GM21737 (cell line): ENCODE measurements around the gene SLC35F2.
"Not testable (repeated sequence)": the region's sequence is repeated elsewhere in the genome, so short reads cannot be mapped to it uniquely, and the experiment has no call there.

Source experiments
- ATAC-seq: cut with Tn5 transposase; IDR thresholded peaks from one replicate; pipeline ENCODE4 v1.9.1; 2021; ENCODE audit warnings: mild to moderate bottlenecking, moderate library complexity; ENCODE audit not compliant: unreplicated experiment

The SLC35F2 gene

GRCh38 chr11:107842412-107843100 is 16.0 kb downstream of the SLC35F2 start:
- ATAC-seq = no peak

GRCh38 chr11:107840129-107840484 is 18.5 kb downstream of the SLC35F2 start:
- ATAC-seq = peak; percentile 19

- ATAC-seq = no peak
Measured at GRCh38 chr11:107836851-107837250, 21.7 kb downstream of the SLC35F2 start.

GRCh38 chr11:107834995-107835394 is 23.6 kb downstream of the SLC35F2 start:
- ATAC-seq = no peak

GRCh38 chr11:107833926-107834325 is 24.7 kb downstream of the SLC35F2 start:
- ATAC-seq = not testable (repeated sequence)

- ATAC-seq = no peak
Measured at GRCh38 chr11:107830915-107831540, 27.6 kb downstream of the SLC35F2 start.

- no peak for ATAC-seq
Measured at GRCh38 chr11:107827041-107827440, 31.5 kb downstream of the SLC35F2 start.

- no peak for ATAC-seq
Measured at GRCh38 chr11:107825875-107826274, 32.7 kb downstream of the SLC35F2 start.

GRCh38 chr11:107824668-107825369 is 33.8 kb downstream of the SLC35F2 start:
- ATAC-seq = no peak

GRCh38 chr11:107821199-107821927 is 37.2 kb downstream of the SLC35F2 start:
- no peak for ATAC-seq

- no peak for ATAC-seq
Measured at GRCh38 chr11:107819361-107820014, 39.1 kb downstream of the SLC35F2 start.

GRCh38 chr11:107818491-107818890 is 40.1 kb downstream of the SLC35F2 start:
- ATAC-seq = no peak

GRCh38 chr11:107816028-107816427 is 42.6 kb downstream of the SLC35F2 start:
- no peak for ATAC-seq

GRCh38 chr11:107810875-107811274 is 47.7 kb downstream of the SLC35F2 start:
- no peak for ATAC-seq

GRCh38 chr11:107808521-107808920 is 50.1 kb downstream of the SLC35F2 start:
- no peak for ATAC-seq

- ATAC-seq = no peak
Measured at GRCh38 chr11:107804971-107805370, 53.6 kb downstream of the SLC35F2 start.

GRCh38 chr11:107804211-107804610 is 54.4 kb downstream of the SLC35F2 start:
- ATAC-seq = no peak

- no peak for ATAC-seq
Measured at GRCh38 chr11:107801641-107802040, 56.9 kb downstream of the SLC35F2 start.

- peak; percentile 86 for ATAC-seq
Measured at GRCh38 chr11:107799218-107799859, 59.2 kb downstream of the SLC35F2 start.

GRCh38 chr11:107792049-107792443 is 66.5 kb downstream of the SLC35F2 start:
- ATAC-seq = no peak
